ENCODE measurements around the gene SRL.

Gene SRL

DNA sequence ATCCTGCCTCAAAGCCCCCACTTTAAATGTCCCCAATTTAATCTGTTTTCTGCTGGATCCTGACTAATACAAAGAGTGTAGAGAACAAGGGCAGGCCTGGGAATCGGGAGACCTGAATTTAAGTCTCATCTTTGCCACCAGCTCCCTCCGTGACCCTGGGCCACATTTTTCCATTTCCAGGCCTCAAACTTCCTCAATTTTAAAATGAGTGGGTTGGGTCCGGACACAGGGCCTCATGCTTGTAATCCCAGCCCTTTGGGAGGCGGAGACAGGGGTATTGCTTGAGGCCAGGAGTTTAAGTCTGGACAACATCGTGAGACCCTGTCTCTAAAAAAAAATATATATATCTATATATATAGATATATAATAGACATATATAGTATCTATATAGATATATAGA is 61.4 kb downstream of the SRL start:
- no peaks in the 10 kb centered on the region for H3K79me2 ChIP-seq (ENCODE audit: low read length)
- H3K4me1 ChIP-seq (ENCODE audit: low read length) = no peaks in the 10 kb centered on the region
- no peaks in the 10 kb centered on the region; the same call in 1 of the 2 replicates for H3K9me3 ChIP-seq (replicated peaks; ENCODE audit: insufficient read depth, low read length)
- H3K9ac ChIP-seq (ENCODE audit: low read length) = no peak overlapping the region
- H3K27ac ChIP-seq (ENCODE audit: low read length) = no peak overlapping the region
- H3F3A ChIP-seq (ENCODE audit: insufficient read depth, low read length) = peaks cover 7% of the 10 kb centered on the region; the same call in 1 of the 2 replicates
- no peak overlapping the region for H3K4me2 ChIP-seq (ENCODE audit: low read depth, low read length)
- DNase-seq = no peak
- TF ChIP-seq EZH2phosphoT487 (IDR thresholded peaks at IDR 0.05; ENCODE audit: low read length) (no peak), EZH2 (optimal IDR thresholded peaks at IDR 0.05; ENCODE audit: low read depth, low read length) (no peak)
- TF ChIP-seq, protein P1, sequence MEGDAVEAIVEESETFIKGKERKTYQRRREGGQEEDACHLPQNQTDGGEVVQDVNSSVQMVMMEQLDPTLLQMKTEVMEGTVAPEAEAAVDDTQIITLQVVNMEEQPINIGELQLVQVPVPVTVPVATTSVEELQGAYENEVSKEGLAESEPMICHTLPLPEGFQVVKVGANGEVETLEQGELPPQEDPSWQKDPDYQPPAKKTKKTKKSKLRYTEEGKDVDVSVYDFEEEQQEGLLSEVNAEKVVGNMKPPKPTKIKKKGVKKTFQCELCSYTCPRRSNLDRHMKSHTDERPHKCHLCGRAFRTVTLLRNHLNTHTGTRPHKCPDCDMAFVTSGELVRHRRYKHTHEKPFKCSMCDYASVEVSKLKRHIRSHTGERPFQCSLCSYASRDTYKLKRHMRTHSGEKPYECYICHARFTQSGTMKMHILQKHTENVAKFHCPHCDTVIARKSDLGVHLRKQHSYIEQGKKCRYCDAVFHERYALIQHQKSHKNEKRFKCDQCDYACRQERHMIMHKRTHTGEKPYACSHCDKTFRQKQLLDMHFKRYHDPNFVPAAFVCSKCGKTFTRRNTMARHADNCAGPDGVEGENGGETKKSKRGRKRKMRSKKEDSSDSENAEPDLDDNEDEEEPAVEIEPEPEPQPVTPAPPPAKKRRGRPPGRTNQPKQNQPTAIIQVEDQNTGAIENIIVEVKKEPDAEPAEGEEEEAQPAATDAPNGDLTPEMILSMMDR (IDR thresholded peaks at IDR 0.05; ENCODE audit: low read length) = no peak
- no peaks in the 10 kb centered on the region for H3K9me2 ChIP-seq (replicated peaks; ENCODE audit: insufficient read depth, low read length)
- no peaks in the 10 kb centered on the region; the same call in 1 of the 2 replicates for H3K27me3 ChIP-seq (replicated peaks; ENCODE audit: insufficient read depth, low read length)
- H3K4me3 ChIP-seq (ENCODE audit: low read length) = no peak overlapping the region
- no peaks in the 10 kb centered on the region for H4K20me1 ChIP-seq (ENCODE audit: insufficient read depth, low read length)
- H2AFZ ChIP-seq (ENCODE audit: low read length) = no peak overlapping the region
- no peaks in the 10 kb centered on the region for H3K36me3 ChIP-seq (replicated peaks; ENCODE audit: insufficient read depth, low read length)

DNA sequence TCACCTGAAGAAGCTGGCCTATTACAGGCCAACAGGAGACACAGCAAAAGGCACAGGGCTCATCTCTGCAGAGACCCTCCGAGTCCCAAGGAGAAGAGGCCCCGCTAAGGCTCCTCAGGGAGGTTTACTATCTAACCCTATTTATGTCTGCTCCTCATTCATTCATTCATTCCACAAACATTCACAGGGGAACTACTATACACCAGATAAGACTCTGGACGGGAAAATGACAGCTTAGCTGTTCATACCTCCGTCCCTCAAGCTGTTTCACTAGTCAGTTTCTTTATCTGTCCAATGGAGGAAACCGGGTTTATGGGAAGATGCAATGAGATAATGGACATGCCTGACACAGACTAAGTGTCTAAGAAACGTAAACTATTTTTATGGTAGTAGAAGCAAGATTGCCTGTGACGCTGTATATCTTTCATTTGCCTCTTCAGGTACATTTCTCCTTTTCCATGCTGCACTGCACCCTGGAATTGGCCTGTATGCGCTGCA is 62.1 kb downstream of the SRL start:
- DNase-seq = no peak
- peaks cover 7% of the 10 kb centered on the region; the same call in 1 of the 2 replicates for H3F3A ChIP-seq (ENCODE audit: insufficient read depth, low read length)
- no peaks in the 10 kb centered on the region for H3K79me2 ChIP-seq (ENCODE audit: low read length)
- no peaks in the 10 kb centered on the region; the same call in 1 of the 2 replicates for H3K27me3 ChIP-seq (replicated peaks; ENCODE audit: insufficient read depth, low read length)
- H3K36me3 ChIP-seq (replicated peaks; ENCODE audit: insufficient read depth, low read length) = no peaks in the 10 kb centered on the region
- no peak for TF ChIP-seq EZH2 (optimal IDR thresholded peaks at IDR 0.05; ENCODE audit: low read depth, low read length)
- TF ChIP-seq EZH2phosphoT487 (IDR thresholded peaks at IDR 0.05; ENCODE audit: low read length) = no peak
- TF ChIP-seq, protein P1 (IDR thresholded peaks at IDR 0.05; ENCODE audit: low read length) = no peak
- H3K27ac ChIP-seq (ENCODE audit: low read length) = no peak overlapping the region
- H3K9me3 ChIP-seq (replicated peaks; ENCODE audit: insufficient read depth, low read length) = no peaks in the 10 kb centered on the region; the same call in 1 of the 2 replicates
- no peak overlapping the region for H3K4me3 ChIP-seq (ENCODE audit: low read length)
- H4K20me1 ChIP-seq (ENCODE audit: insufficient read depth, low read length) = no peaks in the 10 kb centered on the region
- H3K4me1 ChIP-seq (ENCODE audit: low read length) = no peaks in the 10 kb centered on the region
- H3K9ac ChIP-seq (ENCODE audit: low read length) = no peak overlapping the region
- H3K4me2 ChIP-seq (ENCODE audit: low read depth, low read length) = no peak overlapping the region
- H3K9me2 ChIP-seq (replicated peaks; ENCODE audit: insufficient read depth, low read length) = no peaks in the 10 kb centered on the region
- H2AFZ ChIP-seq (ENCODE audit: low read length) = no peak overlapping the region

DNA sequence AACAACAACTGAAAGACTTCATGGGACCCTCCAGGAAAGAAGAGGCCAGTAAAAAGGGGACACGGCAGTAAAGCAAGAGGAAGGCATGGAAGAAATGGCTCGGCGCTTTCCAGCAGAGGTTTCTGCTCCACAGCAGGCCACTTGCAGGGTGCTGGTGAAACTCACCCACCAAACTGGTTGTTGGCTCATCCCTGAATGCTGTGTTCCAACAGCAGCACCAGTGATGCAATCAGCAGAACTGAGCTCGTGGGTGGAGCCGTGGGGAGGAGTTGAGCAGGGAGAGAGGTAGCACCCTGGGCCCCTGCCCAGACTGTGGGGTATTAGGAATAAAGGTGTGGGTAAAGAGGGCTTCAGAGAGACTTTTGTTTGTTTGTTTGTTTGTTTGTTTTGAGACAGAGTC is 62.9 kb downstream of the SRL start:
- no peak overlapping the region for H3K4me2 ChIP-seq (ENCODE audit: low read depth, low read length)
- peaks cover 7% of the 10 kb centered on the region; the same call in 1 of the 2 replicates for H3F3A ChIP-seq (ENCODE audit: insufficient read depth, low read length)
- no peaks in the 10 kb centered on the region for H3K36me3 ChIP-seq (replicated peaks; ENCODE audit: insufficient read depth, low read length)
- TF ChIP-seq EZH2phosphoT487 (IDR thresholded peaks at IDR 0.05; ENCODE audit: low read length) (no peak), EZH2 (optimal IDR thresholded peaks at IDR 0.05; ENCODE audit: low read depth, low read length) (no peak)
- TF ChIP-seq, protein P1 (IDR thresholded peaks at IDR 0.05; ENCODE audit: low read length) = no peak
- DNase-seq = no peak
- no peaks in the 10 kb centered on the region for H3K79me2 ChIP-seq (ENCODE audit: low read length)
- H4K20me1 ChIP-seq (ENCODE audit: insufficient read depth, low read length) = no peaks in the 10 kb centered on the region
- H3K9me2 ChIP-seq (replicated peaks; ENCODE audit: insufficient read depth, low read length) = no peaks in the 10 kb centered on the region
- no peak overlapping the region for H3K27ac ChIP-seq (ENCODE audit: low read length)
- no peak overlapping the region for H3K4me3 ChIP-seq (ENCODE audit: low read length)
- no peaks in the 10 kb centered on the region; the same call in 1 of the 2 replicates for H3K9me3 ChIP-seq (replicated peaks; ENCODE audit: insufficient read depth, low read length)
- H3K9ac ChIP-seq (ENCODE audit: low read length) = no peak overlapping the region
- H3K4me1 ChIP-seq (ENCODE audit: low read length) = no peaks in the 10 kb centered on the region
- no peak overlapping the region for H2AFZ ChIP-seq (ENCODE audit: low read length)
- H3K27me3 ChIP-seq (replicated peaks; ENCODE audit: insufficient read depth, low read length) = no peaks in the 10 kb centered on the region; the same call in 1 of the 2 replicates

Measured in MM.1S (cell line).